ENCODE data around the gene CDS2. TPM values are rescaled to one million over a fixed set of nuclear protein-coding genes. Genes with fewer than 3 reads are reported as not detected.

Gene CDS2
- total RNA-seq, 1 experiment from 2014 or later = 49.1 TPM

DNA sequence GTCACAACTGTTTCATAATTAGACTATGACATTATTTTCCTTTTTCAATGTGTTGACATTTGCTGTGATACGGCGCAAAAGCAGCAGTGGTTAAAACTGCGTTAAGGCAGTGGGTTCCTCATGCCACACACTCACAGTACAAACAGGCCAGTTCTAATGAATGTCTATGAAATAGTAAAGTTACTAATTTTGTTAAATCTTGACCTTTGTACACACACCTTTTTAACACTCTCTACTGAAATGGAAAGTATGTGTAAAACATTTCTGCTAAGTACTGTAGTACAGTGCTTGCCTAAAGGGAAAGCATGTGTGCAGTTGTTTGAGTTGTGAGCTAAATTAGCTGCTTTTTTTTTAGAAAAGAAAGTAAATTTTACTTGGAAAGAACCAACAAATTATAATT, 60.3 kb downstream of the CDS2 start (continued):
- TF ChIP-seq, protein P1, sequence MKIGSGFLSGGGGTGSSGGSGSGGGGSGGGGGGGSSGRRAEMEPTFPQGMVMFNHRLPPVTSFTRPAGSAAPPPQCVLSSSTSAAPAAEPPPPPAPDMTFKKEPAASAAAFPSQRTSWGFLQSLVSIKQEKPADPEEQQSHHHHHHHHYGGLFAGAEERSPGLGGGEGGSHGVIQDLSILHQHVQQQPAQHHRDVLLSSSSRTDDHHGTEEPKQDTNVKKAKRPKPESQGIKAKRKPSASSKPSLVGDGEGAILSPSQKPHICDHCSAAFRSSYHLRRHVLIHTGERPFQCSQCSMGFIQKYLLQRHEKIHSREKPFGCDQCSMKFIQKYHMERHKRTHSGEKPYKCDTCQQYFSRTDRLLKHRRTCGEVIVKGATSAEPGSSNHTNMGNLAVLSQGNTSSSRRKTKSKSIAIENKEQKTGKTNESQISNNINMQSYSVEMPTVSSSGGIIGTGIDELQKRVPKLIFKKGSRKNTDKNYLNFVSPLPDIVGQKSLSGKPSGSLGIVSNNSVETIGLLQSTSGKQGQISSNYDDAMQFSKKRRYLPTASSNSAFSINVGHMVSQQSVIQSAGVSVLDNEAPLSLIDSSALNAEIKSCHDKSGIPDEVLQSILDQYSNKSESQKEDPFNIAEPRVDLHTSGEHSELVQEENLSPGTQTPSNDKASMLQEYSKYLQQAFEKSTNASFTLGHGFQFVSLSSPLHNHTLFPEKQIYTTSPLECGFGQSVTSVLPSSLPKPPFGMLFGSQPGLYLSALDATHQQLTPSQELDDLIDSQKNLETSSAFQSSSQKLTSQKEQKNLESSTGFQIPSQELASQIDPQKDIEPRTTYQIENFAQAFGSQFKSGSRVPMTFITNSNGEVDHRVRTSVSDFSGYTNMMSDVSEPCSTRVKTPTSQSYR (CRISPR knock-in tag; IDR thresholded peaks at IDR 0.05) = no peak
- TF ChIP-seq, protein P2, sequence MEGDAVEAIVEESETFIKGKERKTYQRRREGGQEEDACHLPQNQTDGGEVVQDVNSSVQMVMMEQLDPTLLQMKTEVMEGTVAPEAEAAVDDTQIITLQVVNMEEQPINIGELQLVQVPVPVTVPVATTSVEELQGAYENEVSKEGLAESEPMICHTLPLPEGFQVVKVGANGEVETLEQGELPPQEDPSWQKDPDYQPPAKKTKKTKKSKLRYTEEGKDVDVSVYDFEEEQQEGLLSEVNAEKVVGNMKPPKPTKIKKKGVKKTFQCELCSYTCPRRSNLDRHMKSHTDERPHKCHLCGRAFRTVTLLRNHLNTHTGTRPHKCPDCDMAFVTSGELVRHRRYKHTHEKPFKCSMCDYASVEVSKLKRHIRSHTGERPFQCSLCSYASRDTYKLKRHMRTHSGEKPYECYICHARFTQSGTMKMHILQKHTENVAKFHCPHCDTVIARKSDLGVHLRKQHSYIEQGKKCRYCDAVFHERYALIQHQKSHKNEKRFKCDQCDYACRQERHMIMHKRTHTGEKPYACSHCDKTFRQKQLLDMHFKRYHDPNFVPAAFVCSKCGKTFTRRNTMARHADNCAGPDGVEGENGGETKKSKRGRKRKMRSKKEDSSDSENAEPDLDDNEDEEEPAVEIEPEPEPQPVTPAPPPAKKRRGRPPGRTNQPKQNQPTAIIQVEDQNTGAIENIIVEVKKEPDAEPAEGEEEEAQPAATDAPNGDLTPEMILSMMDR (IDR thresholded peaks at IDR 0.05) = no peak
- no peak for TF ChIP-seq JAZF1 (CRISPR knock-in tag; IDR thresholded peaks at IDR 0.05)
- TF ChIP-seq, protein P3, sequence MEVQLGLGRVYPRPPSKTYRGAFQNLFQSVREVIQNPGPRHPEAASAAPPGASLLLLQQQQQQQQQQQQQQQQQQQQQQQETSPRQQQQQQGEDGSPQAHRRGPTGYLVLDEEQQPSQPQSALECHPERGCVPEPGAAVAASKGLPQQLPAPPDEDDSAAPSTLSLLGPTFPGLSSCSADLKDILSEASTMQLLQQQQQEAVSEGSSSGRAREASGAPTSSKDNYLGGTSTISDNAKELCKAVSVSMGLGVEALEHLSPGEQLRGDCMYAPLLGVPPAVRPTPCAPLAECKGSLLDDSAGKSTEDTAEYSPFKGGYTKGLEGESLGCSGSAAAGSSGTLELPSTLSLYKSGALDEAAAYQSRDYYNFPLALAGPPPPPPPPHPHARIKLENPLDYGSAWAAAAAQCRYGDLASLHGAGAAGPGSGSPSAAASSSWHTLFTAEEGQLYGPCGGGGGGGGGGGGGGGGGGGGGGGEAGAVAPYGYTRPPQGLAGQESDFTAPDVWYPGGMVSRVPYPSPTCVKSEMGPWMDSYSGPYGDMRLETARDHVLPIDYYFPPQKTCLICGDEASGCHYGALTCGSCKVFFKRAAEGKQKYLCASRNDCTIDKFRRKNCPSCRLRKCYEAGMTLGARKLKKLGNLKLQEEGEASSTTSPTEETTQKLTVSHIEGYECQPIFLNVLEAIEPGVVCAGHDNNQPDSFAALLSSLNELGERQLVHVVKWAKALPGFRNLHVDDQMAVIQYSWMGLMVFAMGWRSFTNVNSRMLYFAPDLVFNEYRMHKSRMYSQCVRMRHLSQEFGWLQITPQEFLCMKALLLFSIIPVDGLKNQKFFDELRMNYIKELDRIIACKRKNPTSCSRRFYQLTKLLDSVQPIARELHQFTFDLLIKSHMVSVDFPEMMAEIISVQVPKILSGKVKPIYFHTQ (CRISPR knock-in tag; IDR thresholded peaks at IDR 0.05) = no peak
- TF ChIP-seq, protein P4, sequence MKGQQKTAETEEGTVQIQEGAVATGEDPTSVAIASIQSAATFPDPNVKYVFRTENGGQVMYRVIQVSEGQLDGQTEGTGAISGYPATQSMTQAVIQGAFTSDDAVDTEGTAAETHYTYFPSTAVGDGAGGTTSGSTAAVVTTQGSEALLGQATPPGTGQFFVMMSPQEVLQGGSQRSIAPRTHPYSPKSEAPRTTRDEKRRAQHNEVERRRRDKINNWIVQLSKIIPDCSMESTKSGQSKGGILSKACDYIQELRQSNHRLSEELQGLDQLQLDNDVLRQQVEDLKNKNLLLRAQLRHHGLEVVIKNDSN (CRISPR knock-in tag; IDR thresholded peaks at IDR 0.05) = no peak
- TF ChIP-seq, protein P5, sequence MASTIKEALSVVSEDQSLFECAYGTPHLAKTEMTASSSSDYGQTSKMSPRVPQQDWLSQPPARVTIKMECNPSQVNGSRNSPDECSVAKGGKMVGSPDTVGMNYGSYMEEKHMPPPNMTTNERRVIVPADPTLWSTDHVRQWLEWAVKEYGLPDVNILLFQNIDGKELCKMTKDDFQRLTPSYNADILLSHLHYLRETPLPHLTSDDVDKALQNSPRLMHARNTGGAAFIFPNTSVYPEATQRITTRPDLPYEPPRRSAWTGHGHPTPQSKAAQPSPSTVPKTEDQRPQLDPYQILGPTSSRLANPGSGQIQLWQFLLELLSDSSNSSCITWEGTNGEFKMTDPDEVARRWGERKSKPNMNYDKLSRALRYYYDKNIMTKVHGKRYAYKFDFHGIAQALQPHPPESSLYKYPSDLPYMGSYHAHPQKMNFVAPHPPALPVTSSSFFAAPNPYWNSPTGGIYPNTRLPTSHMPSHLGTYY (CRISPR knock-in tag; IDR thresholded peaks at IDR 0.05) = no peak

DNA sequence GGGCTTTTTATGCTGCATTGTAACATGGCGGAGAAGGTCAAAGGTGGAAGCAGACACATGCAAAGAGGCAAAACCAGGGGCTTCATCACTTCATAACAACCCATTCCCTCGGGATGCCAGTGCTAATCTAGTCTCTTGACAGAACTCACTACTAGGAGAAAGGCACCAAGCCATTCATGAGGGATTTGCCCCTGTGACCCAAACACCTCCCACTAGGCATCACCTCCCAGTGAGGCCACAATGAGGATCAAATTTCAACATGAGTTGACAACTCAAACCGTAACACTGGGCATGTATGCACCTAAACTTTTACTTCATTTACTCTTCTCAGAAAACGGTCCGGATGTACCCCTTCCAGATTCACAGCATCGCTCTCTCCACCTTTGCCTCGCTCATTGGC, 61.9 kb downstream of the CDS2 start:
- ChIA-PET CTCF (interaction anchor here (4.2 kb wide), 1 partner anchor 62 kb away, joined by 30 read pairs; the partner anchor contains the start of gene CDS2), POLR2A (no interaction called here)
- peaks cover 26% of the 10 kb centered on the region for H3K36me3 Mint-ChIP-seq
- no peak for ATAC-seq
- no peak overlapping the region for H3K4me3 Mint-ChIP-seq
- DNase-seq (ENCODE audit: low spot score) = no peak
- peak overlapping the region; percentile 87; the same call in 1 of the 2 replicates for H3K27ac Mint-ChIP-seq
- no peak for TF ChIP-seq CREM (CRISPR knock-in tag; IDR thresholded peaks at IDR 0.05)
- TF ChIP-seq RORB (CRISPR knock-in tag; IDR thresholded peaks at IDR 0.05) = no peak
- TF ChIP-seq, protein P6, sequence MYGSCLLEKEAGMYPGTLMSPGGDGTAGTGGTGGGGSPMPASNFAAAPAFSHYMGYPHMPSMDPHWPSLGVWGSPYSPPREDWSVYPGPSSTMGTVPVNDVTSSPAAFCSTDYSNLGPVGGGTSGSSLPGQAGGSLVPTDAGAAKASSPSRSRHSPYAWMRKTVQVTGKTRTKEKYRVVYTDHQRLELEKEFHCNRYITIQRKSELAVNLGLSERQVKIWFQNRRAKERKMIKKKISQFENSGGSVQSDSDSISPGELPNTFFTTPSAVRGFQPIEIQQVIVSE (CRISPR knock-in tag; IDR thresholded peaks at IDR 0.05; ENCODE audit: borderline replicate concordance) = no peak
- no peak for TF ChIP-seq MYBL2 (CRISPR knock-in tag; IDR thresholded peaks at IDR 0.05)
- no peak for TF ChIP-seq ATF1 (CRISPR knock-in tag; IDR thresholded peaks at IDR 0.05)
- no peak for TF ChIP-seq HMGA2 (CRISPR knock-in tag; IDR thresholded peaks at IDR 0.05)
- TF ChIP-seq, protein P7, sequence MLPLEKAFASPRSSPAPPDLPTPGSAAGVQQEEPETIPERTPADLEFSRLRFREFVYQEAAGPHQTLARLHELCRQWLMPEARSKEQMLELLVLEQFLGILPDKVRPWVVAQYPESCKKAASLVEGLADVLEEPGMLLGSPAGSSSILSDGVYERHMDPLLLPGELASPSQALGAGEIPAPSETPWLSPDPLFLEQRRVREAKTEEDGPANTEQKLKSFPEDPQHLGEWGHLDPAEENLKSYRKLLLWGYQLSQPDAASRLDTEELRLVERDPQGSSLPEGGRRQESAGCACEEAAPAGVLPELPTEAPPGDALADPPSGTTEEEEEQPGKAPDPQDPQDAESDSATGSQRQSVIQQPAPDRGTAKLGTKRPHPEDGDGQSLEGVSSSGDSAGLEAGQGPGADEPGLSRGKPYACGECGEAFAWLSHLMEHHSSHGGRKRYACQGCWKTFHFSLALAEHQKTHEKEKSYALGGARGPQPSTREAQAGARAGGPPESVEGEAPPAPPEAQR (CRISPR knock-in tag; IDR thresholded peaks at IDR 0.05) = no peak
- no peak for TF ChIP-seq SP1 (CRISPR knock-in tag; conservative IDR thresholded peaks at IDR 0.05)
- TF ChIP-seq, protein P4 (CRISPR knock-in tag; IDR thresholded peaks at IDR 0.05) = no peak
- TF ChIP-seq NR2C2 (CRISPR knock-in tag; IDR thresholded peaks at IDR 0.05) = no peak
- no peak for TF ChIP-seq CBFB (CRISPR knock-in tag; IDR thresholded peaks at IDR 0.05; ENCODE audit: low read depth)
- TF ChIP-seq, protein P8, sequence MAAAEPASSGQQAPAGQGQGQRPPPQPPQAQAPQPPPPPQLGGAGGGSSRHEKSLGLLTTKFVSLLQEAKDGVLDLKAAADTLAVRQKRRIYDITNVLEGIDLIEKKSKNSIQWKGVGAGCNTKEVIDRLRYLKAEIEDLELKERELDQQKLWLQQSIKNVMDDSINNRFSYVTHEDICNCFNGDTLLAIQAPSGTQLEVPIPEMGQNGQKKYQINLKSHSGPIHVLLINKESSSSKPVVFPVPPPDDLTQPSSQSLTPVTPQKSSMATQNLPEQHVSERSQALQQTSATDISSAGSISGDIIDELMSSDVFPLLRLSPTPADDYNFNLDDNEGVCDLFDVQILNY (CRISPR knock-in tag; IDR thresholded peaks at IDR 0.05) = no peak
- TF ChIP-seq ELF4 (CRISPR knock-in tag; IDR thresholded peaks at IDR 0.05; ENCODE audit: low read depth) = no peak
- TF ChIP-seq JUN (CRISPR knock-in tag; IDR thresholded peaks at IDR 0.05) = no peak
- peaks cover 16% of the 10 kb centered on the region for H3K4me1 Mint-ChIP-seq
- no peaks in the 10 kb centered on the region for H3K27me3 Mint-ChIP-seq (ENCODE audit: low read depth)
- no peaks in the 10 kb centered on the region for H3K9me3 Mint-ChIP-seq
